Activated effector memory CD4-positive, alpha-beta T cell treated with anti-CD3 and anti-CD28 coated beads, Interleukin-2, amount 50 U/mL, for 16 hours (primary cell): ENCODE data around the gene SOX1.
A peak's percentile ranks its signal among the peaks of the same experiment; 100 is the strongest.

Source experiments
- DNase-seq: peaks from one replicate; pipeline ENCODE4 v3.0.0-alpha.2; 2020

Gene SOX1

DNA sequence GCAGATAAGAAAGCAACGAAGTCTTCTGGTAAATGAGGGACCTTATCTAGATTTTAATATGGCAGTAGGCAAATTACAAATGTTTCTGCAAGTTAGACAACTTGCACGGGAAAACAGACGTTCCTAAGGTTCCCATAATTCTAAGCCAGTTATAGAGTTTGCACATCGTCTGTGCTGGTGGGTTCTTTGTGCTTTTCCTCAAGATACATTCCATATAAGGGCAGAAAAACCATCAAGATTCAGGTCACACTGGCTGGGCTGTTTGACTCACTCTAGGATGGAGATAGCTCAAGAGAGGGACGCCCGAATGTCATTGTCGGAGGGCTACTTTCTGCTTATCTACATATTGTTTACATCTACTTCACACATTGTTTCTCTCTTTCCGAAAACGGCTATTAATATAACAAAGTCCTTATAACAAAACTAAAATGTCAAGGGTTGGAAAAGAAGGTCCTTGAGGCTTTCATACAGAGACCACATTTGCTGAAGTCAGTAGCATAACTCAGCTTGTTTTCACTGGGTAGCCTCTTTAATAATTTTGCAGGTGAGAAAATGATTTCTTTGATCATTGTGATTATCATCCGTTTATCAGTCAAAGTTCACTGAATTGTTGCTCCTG lies 44.4 kb downstream of the SOX1 start:
- no peak for DNase-seq

DNA sequence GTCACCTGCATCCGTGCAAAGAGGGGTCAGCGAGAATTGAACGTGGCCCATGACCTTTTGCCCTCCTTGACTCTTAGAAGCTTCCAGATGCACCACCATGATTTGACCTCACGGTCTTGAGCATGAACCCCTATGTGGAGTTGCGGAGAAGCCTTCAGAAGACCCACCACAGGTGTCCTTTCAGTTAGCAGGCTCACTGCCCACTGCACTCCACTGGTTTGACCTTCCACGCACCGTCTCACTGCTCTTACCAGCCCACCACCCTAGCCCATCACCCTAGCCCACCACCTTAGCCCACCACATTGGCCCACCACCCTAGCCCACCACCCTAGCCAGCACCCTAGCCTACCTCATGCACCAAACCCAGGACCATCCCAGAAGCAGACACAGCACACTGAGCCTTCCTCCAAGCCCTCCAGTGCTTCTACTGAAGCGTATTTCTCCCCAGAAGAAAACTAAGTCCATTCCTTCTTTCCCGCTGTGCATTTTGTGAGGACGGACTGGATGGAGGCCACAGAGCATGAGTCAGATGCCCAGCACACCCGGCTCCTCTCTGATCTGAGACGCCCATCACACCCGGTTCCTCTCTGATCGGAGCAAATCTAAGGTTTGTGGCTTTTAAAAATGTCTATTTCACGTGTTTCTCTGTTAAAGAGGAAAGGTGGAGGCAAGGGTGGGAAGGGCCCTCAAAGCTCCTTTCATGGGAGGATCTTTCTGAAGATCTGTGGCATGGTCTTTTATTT lies 45.8 kb downstream of the SOX1 start:
- no peak for DNase-seq

DNA sequence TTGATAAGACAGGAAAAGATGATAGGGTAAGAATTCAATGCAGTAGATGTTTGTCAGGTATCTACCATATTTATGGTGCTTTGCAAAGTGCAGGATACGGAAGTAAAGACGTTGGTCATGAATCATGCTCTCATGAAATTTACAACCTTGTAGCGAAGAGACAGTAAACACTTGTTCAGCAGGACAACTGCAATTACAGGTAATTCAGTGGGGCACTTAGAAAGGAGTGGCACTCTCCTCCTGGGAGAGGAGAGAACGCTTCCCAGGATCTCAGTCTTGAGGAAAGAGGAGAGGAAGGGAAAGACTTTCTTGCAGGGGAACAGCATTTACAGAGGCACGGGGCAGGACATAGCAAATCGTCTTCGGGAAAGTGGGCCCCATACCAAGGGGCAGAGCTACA lies 46.4 kb downstream of the SOX1 start:
- no peak for DNase-seq

DNA sequence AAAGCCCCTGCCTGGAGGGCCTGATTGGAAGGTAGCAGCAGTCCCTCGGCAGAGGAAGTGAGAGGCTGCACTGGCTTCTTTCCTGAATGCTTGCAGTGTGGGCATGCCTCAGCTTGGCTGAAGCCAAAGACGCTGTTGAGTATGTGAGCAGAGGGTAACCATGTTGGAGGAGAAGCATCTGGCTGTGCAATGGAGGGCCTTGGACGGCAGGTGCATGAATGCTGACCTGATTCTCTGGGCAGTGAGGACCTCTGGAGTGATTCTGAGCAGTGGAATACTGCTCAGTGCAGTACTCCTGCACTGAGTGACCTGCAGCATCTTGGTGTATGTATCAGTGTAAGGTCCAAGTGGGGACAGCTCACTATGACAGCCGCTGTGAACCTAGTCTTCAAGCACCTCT lies 46.9 kb downstream of the SOX1 start:
- no peak for DNase-seq

DNA sequence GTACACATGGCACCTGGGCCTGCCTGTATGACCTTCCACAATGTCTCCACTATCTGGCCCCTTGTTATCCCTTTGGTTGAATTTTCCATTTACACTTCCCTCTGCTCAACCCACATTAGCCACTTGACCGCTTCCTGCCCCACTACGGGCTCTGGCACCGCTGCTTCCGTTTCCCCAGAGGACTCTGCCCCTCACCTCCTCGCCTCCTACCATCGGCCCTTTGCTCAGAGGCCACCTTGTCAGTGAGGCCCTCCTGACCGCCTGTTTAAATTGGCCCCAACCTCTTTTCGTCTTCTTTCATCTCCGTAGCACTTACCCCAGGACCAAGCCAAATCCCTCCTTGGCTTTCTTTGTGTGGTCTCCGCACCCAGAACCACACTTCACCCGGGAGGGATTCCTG lies 47.4 kb downstream of the SOX1 start:
- DNase-seq = no peak

DNA sequence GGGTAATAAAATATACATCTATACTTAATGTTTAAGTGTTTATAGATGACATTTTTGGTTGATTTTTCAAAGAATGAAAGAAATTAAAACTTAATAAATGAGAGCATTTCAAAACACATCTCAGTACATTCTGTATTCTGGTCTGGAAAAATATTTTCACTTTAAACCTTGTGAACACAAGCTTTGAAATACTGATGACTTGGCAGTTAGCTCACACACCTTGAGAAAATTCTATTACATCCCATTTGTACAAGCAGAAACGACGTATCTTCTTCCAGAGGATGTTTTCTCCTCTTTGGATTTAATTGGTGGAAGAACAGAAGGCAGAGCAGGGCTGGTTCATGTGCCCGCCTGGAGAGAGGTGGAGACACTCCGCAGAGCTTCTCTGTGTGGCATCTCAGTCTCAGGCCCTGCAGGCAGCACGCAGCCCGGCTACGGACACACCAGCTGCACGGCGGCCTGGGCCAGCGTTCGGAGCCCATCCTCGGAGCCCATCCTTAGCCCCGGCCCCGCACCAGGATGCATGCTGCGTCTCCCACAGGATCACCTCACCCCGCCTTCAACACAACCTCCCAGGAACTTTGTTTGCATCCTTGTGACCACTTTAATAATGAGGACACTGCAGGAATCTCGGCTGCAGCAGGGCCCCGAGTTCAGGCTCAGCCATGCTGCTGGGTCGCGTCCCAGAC lies 48.6 kb downstream of the SOX1 start:
- no peak for DNase-seq

DNA sequence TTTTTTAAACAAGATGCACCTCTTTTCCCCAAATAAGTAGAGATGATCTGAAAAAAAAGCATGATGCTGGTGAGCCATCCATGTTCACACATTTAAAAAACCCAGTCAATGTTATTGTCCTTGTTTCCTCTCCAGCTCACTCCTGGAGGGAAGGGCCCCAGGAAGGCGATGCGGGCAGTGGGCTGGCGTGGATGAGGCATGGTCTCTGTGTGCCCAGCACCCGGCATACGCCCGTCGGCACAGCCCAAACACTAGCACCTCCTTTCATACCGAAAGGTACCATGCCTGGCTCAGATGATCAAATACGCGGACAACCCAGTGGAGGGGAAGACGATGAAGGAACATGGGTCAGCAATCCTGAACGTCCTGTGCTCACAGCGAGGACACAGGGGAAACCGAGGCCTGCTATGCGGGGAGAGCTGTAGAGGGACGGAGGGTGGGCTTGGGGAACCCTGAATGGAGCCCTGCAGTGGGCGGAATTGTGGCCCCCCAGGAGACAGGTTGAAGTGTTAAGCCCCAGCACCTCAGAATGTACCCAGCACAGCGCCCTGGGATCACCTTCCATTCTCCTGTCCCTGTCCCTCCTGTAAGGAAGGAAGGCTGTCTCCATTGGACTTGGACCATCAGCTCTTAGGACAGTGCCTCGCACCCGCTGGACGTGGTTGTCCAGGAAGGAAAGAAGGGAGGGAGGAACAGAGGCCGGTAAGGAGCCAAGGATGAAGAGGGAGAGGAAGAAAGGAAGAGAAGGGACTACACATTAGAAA lies 49.4 kb downstream of the SOX1 start:
- no peak for DNase-seq

DNA sequence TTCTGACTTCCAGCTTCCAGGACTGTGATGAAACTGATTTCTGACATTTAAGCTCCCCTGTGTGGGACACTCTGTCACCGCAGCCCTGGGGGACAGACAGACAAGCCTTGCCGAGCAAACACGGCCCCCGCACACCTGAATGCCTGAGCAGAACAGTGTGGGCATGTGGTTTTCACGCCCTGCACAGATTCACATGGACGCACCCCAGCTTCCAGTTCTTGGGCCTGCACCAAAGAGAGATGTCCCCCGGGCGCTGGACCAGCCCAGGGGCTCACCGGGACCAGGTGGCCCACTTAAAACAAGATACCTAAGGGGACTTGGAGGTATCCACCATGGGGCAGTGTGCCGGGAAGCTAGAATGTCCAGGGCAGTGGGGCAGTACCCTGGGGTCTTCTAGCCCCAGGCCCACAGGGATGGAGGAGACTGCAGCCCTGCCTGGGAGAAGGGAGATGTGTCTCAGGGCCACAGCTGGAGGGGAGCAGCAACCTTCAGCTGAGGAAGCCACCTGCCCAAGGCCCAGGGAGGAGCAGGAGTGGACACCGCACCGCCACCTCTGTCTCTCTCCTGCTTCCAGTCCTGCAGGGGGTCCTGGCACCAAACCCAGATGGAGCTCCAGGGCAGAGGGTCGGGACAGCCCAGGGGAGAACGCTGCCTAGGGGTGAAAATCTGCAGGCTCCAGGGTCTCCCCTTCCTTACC lies 50.5 kb downstream of the SOX1 start:
- DNase-seq = no peak

DNA sequence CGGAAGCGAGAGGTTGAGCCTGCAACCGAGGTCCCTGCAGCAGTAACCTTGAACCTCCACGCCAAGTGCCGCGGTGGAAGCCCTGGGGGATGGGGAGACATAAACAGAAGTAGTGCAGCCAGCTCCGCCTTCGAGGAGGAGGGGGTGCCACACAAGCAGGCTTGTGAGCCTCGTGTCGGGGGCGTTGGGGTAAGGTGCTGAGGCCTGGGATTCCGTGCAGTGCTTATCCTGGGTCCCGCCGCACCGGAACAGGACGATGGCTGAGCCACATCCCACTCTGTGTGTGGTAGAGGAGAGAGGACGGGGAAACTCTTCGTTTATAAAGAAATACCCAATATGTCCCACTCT lies 51.0 kb downstream of the SOX1 start:
- no peak for DNase-seq

DNA sequence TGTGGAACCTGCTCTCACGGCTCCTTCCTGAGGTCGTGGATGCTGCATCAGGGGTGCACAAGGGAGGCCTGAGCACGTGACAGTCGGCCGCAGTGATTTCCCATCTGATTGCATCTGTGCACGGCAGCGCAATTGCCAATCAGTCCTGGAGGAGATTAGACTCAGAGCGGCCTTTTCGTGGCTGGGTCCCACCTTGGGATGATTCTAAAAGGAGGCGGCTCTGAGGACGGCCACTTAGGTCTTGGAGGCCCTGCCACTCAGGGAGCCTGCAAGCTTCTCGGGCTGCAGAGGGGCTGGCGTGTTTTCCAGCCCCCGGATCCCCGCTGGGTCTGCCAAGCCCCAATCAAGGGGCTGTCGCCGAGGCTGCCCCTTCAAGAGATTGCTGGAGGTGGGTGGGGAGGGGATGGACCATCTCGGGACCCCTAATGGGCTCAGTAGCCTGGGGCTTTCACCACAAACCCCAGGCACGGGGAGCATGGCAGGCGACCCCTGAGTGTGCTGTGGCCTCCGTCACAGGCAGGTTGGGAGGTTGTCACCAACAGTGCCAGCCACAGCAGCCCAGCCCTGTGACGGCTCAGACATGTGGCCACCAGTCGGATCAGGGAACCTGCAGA lies 51.6 kb downstream of the SOX1 start:
- DNase-seq = peak; percentile 59

DNA sequence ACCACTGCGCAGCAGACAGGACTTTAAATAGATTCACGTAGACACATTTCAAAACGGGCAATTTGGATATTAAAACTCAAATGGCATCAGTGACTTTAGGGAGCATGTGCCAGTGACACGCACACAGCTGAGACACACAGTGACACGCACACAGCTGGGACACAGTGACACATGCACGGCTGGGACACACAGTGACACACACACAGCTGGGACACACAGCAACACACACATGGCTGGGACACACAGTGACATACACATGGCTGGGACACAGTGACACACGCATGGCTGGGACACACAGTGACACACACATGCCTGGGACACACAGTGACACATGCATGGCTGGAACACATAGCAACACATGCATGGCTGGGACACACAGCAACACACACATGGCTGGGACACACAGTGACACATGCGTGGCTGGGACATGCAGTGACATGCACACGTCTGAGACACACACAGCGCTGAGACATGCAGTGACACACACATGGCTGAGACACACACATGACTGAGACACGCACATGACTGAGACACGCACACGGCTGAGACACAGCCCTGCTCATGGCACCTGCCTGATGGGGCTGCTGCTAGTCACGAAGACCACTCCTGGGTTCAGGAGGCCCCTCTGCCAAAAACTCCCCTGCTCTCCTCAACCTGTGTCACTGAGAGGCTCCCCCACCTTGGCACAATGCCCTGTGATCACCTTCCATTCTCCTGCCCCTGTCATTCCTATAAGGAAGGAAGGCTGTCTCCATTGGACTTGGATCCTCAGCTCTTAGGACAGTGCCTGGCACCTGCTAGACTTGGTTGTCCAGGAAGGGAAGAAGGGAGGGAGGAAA lies 52.5 kb downstream of the SOX1 start:
- DNase-seq = peak; percentile 60

DNA sequence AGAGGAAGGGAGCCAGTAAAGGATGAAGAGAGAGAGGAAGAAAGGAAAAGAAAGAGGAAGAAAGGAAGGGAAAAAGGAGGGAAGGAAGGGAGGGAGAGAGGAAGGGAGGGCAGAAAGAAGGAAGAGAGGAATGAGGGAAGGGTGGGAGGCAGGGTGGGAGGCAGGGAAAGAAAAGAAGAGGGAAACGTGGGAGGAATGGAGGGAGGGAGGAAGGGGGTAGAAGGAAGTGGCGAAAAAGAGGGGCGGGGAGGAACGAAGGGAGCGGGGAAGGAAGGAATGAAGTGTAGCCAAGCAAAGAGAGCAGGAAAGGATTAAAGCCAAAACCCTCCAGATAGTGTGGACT lies 53.1 kb downstream of the SOX1 start:
- DNase-seq = no peak
